ENCODE data around the gene CYP2E1.

DNA sequence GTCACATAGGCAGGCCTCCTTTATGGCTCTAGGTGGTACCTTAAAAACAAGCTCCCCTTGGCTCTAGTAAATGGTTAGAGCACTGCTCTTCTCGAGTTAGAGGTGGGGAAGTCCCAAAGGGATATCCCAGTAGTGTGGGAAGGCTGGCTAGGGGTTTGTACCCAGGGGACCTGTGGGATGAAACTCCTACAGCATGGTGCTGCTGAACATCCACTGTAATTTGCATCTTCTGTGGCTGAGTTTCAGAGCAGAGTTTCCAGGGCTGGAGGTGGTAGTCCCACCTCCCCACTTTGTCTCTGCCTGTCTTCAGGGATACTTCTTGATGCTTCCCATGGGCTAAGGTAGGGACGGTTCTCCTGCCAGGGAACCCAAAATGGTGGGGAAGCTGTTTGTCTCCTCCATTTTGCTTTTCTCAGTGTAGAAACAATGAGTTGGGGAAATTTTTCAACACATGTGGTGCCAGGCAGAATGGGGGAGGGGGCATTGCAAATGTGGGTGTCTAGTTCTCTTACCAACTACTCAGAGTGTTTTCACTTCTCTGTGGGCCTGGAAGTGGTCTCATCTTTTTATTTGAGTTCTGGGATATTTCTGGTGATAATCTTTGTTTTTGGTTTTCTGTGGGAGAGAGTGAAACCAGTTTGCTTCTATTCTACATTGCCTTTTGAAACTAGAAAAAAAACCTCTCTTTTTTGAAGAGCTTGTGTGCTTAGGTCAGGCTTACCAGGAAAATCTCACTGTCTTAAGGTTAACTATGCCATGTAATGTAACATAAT lies 37.2 kb upstream of the CYP2E1 start:
- TF ChIP-seq EZH2 (IDR thresholded peaks at IDR 0.05) (no peak), POLR2AphosphoS5 (IDR thresholded peaks at IDR 0.05; ENCODE audit: borderline replicate concordance, low read depth, low read length) (no peak)
